Fibroblast of pulmonary artery (primary cell): ENCODE results near the gene ASMT.
A peak's percentile ranks its signal among the peaks of the same experiment; 100 is the strongest.
"Not testable (repeated sequence)": the region's sequence is repeated elsewhere in the genome, so short reads cannot be mapped to it uniquely, and the experiment has no call there.

ENCODE experiments used
- DNase-seq: peaks from one replicate; pipeline ENCODE4 v3.0.0-alpha.2; 2010; ENCODE audit warnings: low read depth
- H3K4me3 ChIP-seq: replicated peaks from 2 replicates; pipeline ENCODE4 v1.5.1; 2011; ENCODE audit warnings: low read depth, mild to moderate bottlenecking, control low read depth, low read length, moderate library complexity
- CTCF ChIP-seq: IDR thresholded peaks from 2 replicates; pipeline ENCODE4 v1.5.1; 2011; ENCODE audit warnings: mild to moderate bottlenecking, control low read depth, low read length, inconsistent platforms; ENCODE audit errors: missing control alignments

Gene ASMT

GRCh38 chrX:1614927-1615326 lies at the start of gene ASMT:
ASMT (plus strand) TSS chrX:1615059; CDS start chrX:1615200, 141 bp downstream.
- no peak for DNase-seq
- H3K4me3 ChIP-seq, result no peak within 1 kb of the TSS
- no peak for TF ChIP-seq CTCF

GRCh38 chrX:1574181-1574580 lies 40.7 kb upstream of the ASMT start:
- H3K4me3 ChIP-seq, DNase-seq: not testable (repeated sequence)

- H3K4me3 ChIP-seq, result no peak overlapping the region
- TF ChIP-seq CTCF, result no peak
- DNase-seq, result no peak
Observed at GRCh38 chrX:1576201-1576992, 38.5 kb upstream of the ASMT start.

GRCh38 chrX:1577845-1578244 lies 37.0 kb upstream of the ASMT start:
- DNase-seq, result no peak
- no peak overlapping the region for H3K4me3 ChIP-seq
- no peak for TF ChIP-seq CTCF

GRCh38 chrX:1578511-1579173 lies 36.2 kb upstream of the ASMT start:
- TF ChIP-seq CTCF, result no peak
- DNase-seq, result no peak
- H3K4me3 ChIP-seq, result no peak overlapping the region

GRCh38 chrX:1581132-1581531 lies 33.7 kb upstream of the ASMT start:
- H3K4me3 ChIP-seq, result no peak overlapping the region
- peak; percentile 64 for DNase-seq
- TF ChIP-seq CTCF, result peak; percentile 84

- TF ChIP-seq CTCF, result no peak
Observed at GRCh38 chrX:1582686-1583437, 32.0 kb upstream of the ASMT start.

More at GRCh38 chrX:1582686-1583437, 32.0 kb upstream of the ASMT start:
- no peak overlapping the region for H3K4me3 ChIP-seq
- peak; percentile 49 for DNase-seq
